K562 (cell line): Measurements from ENCODE around the gene LACTBL1. TPM values are rescaled to one million over a fixed set of nuclear protein-coding genes. Genes with fewer than 3 reads are reported as not detected.

Experiments used
- ATAC-seq: fragments of 200-7000 bp; cut with Tn5 transposase; 3 replicates; pipeline ENCODE4 v1.9.1; 2020; ENCODE audit warnings: moderate library complexity
- BruUV-seq: library from RNA; stranded (reverse); fragments of 400-500 nt; replicated peaks from 2 replicates; lab custom pipeline; 2021; lab: Mats Ljungman, UMichigan
- CTCF ChIA-PET: fragments of 300-600 bp; formaldehyde crosslinking; extraction: SDS; loops from one replicate; lab custom pipeline; 2021; ENCODE audit warnings: low intra/inter-chr PET ratio; lab: Yijun Ruan, JAX
- POLR2A ChIA-PET: fragments of 300-600, 350-650 bp; sonication (Branson Sonifier 250); formaldehyde crosslinking; extraction: SDS; loops from one replicate; lab custom pipeline; 2021; ENCODE audit warnings: antibody characterized with exemption, inconsistent platforms; lab: Yijun Ruan, JAX
- DNase-seq, 4 experiments: peaks; one replicate each; pipeline versions ENCODE4 v3.0.0 to v3.0.0-alpha.2; 2011 to 2018; ENCODE audit warnings: low spot score in 3 of 4, mixed read lengths in 3 of 4; ENCODE audit errors: extremely low read depth in 1 of 4
- FAIRE-seq: peaks from 2 replicates; lab custom pipeline; 2011; peaks lifted over from hg19 to GRCh38; lab: Jason Lieb, UNC
- H2AFZ ChIP-seq: 2 replicates; pipeline ENCODE4 v1.6.0; 2011; ENCODE audit warnings: low read depth, low read length, control low read depth, inconsistent platforms
- H3K27ac ChIP-seq: fragments of 200-600 bp; 3 replicates; pipeline ENCODE4 v1.8.0; 2011; ENCODE audit warnings: low read depth, mild to moderate bottlenecking, control low read depth, inconsistent platforms, low read length, moderate library complexity, mixed read lengths; ENCODE audit errors: extremely low read depth
- H3K27me3 ChIP-seq, 2 experiments: fragments of 300-600 bp in 1 of 2; 2 replicates in 1 of 2; 3 replicates in 1 of 2; pipeline versions ENCODE4 v1.6.0 to v1.8.0; 2011; ENCODE audit warnings: inconsistent platforms in 2 of 2, low read length in 2 of 2, mild to moderate bottlenecking in 1 of 2, mixed read lengths in 1 of 2, moderate library complexity in 1 of 2; ENCODE audit not compliant: control insufficient read depth in 2 of 2, insufficient read depth in 2 of 2
- H3K36me3 ChIP-seq: fragments of 300-600 bp; 3 replicates; pipeline ENCODE4 v1.8.0; 2011; ENCODE audit warnings: mild to moderate bottlenecking, low read length, inconsistent platforms; ENCODE audit not compliant: control insufficient read depth, insufficient read depth
- H3K4me1 ChIP-seq, 2 experiments: fragments of 200-600 bp in 1 of 2; replicated peaks in 1 of 2; 2 replicates in 1 of 2; 3 replicates in 1 of 2; pipeline versions ENCODE4 v1.5.1 to v1.8.0; 2011; ENCODE audit warnings: inconsistent platforms in 2 of 2, low read length in 2 of 2, mild to moderate bottlenecking in 1 of 2, mixed read lengths in 1 of 2, moderate library complexity in 1 of 2; ENCODE audit not compliant: control insufficient read depth in 2 of 2, insufficient read depth in 2 of 2
- H3K4me2 ChIP-seq: 2 replicates; pipeline ENCODE4 v1.6.1; 2011; ENCODE audit warnings: low read length, control low read depth, inconsistent platforms, mixed read lengths; ENCODE audit not compliant: insufficient read depth
- H3K4me3 ChIP-seq: fragments of 200-600 bp; sonication (generic), shearing (Covaris generic); 2 replicates; pipeline ENCODE4 v1.5.1; 2016; ENCODE audit warnings: control low read depth, inconsistent platforms
- H3K79me2 ChIP-seq: fragments of 200-600 bp; 3 replicates; pipeline ENCODE4 v1.8.0; 2011; ENCODE audit warnings: low read length, inconsistent platforms; ENCODE audit not compliant: control insufficient read depth, insufficient read depth
- H3K9ac ChIP-seq, 2 experiments: 2 replicates each; pipeline versions ENCODE4 v1.6.0 to v1.6.1; 2011; ENCODE audit warnings: low read depth in 2 of 2, low read length in 2 of 2, control low read depth in 1 of 2, inconsistent platforms in 1 of 2, mild to moderate bottlenecking in 1 of 2, mixed read lengths in 1 of 2; ENCODE audit not compliant: insufficient read depth in 1 of 2
- H3K9me1 ChIP-seq: one replicate; pipeline ENCODE4 v1.6.0; 2011; ENCODE audit warnings: inconsistent platforms, mild to moderate bottlenecking, low read length, moderate library complexity; ENCODE audit not compliant: control insufficient read depth, insufficient read depth
- H3K9me3 ChIP-seq: replicated peaks from 2 replicates; pipeline ENCODE4 v1.5.1; 2011; ENCODE audit warnings: low read depth, low read length, inconsistent platforms; ENCODE audit not compliant: control insufficient read depth, insufficient read depth
- H4K20me1 ChIP-seq: replicated peaks from 2 replicates; pipeline ENCODE4 v1.6.1; 2011; ENCODE audit warnings: low read length, inconsistent platforms, mixed read lengths; ENCODE audit not compliant: control insufficient read depth, insufficient read depth
- CEBPG ChIP-seq, 3 experiments: fragments of 200-800 bp in 1 of 3; sonication (Bioruptor generic) in 1 of 3; sonication (generic) in 1 of 3; formaldehyde crosslinking in 1 of 3; IDR thresholded peaks in 2 of 3; conservative IDR thresholded peaks in 1 of 3; 2 replicates each; pipeline versions ENCODE4 v1.6.1 to v1.8.0; 2016 to 2022; ENCODE audit warnings: missing compliant biosample characterization in 2 of 3, missing genetic modification characterization in 2 of 3, mild to moderate bottlenecking in 1 of 3, missing genetic modification reagents in 1 of 3
- FOSL1 ChIP-seq: fragments of 200-800 bp; sonication (Bioruptor generic); conservative IDR thresholded peaks from 2 replicates; pipeline ENCODE4 v1.6.1; 2016; ENCODE audit warnings: missing genetic modification characterization, missing compliant biosample characterization
- PCBP2 ChIP-seq: fragments of 200-400 bp; formaldehyde crosslinking; IDR thresholded peaks from 2 replicates; pipeline ENCODE4 v1.6.1; 2018; ENCODE audit warnings: low read length, low read depth, mild to moderate bottlenecking, moderate library complexity; ENCODE audit not compliant: poor library complexity, severe bottlenecking
- PHF8 ChIP-seq: fragments of 200-600 bp; sonication (generic); IDR thresholded peaks from 2 replicates; pipeline ENCODE4 v1.6.1; 2012; ENCODE audit warnings: mixed run types, mild to moderate bottlenecking, inconsistent platforms, low read length, moderate library complexity, borderline replicate concordance
- ZNF354B ChIP-seq: fragments of 250-450 bp; sonication (Bioruptor Pico); IDR thresholded peaks from 2 replicates; pipeline ENCODE4 v1.4.0; 2020
- ZNF76 ChIP-seq: fragments of 250-450 bp; sonication (Bioruptor Pico); IDR thresholded peaks from 2 replicates; pipeline ENCODE4 v1.4.0; 2020; ENCODE audit warnings: mild to moderate bottlenecking, moderate library complexity, borderline replicate concordance
- WGBS: fragments of 100-300 bp; shearing (Covaris generic); methylation state at CpG from one replicate; pipeline ENCODE4 v1.1.6; 2016; ENCODE audit warnings: low coverage, mixed read lengths; ENCODE audit not compliant: insufficient coverage; ENCODE audit errors: missing lambda C conversion rate; 5-methylcytosine and 5-hydroxymethylcytosine counted together
- in situ Hi-C: fragments of 300-500 bp; cut with MboI; formaldehyde crosslinking; loops from 4 replicates; pipeline ENCODE4 v1.15.0; 2018; ENCODE audit warnings: inconsistent platforms, mixed read lengths
- intact Hi-C: fragments of 100-400 bp; cut with micrococcal nuclease; formaldehyde crosslinking; loops from 2 replicates; pipeline ENCODE4 v1.14.2; 2022
- polyA plus RNA-seq, 8 experiments: library from polyadenylated mRNA; depleted of rRNA in 4 of 8; stranded (reverse) in 5 of 8; unstranded in 3 of 8; fragments of >200 nt; fragmentation: Nextera tagmentation in 2 of 8; fragmentation: Illumina TruSeq in 1 of 8; extraction: Ambion mirVana in 2 of 8; extraction: Trizol in 1 of 8; gene quantifications; 2 replicates each; pipeline versions ENCODE4 v1.2.1 to v1.2.3, GENCODE V29; 2011 to 2014; ENCODE audit warnings: inconsistent platforms in 1 of 8, missing spikeins in 1 of 8
- total RNA-seq, 7 experiments: library from RNA; depleted of rRNA in 6 of 7; stranded (reverse); fragments of >200 nt in 6 of 7; fragmentation: Illumina TruSeq in 2 of 7; extraction: Trizol in 2 of 7; gene quantifications; 2 replicates each; pipeline versions ENCODE4 v1.2.1 to v1.2.3, GENCODE V29; 2011 to 2021; ENCODE audit warnings: low replicate concordance in 1 of 7
- TF ChIP-seq, protein P1 (sequence below): sonication (generic); formaldehyde crosslinking; IDR thresholded peaks from 2 replicates; pipeline ENCODE4 v1.5.0; 2020; ENCODE audit warnings: missing genetic modification reagents
- TF ChIP-seq, protein P2 (sequence below): fragments of 250-450 bp; sonication (Bioruptor Pico); IDR thresholded peaks from 2 replicates; pipeline ENCODE4 v1.9.0; 2021; ENCODE audit warnings: mild to moderate bottlenecking, inconsistent platforms
- TF ChIP-seq, protein P3 (sequence below): fragments of 450-650 bp; conservative IDR thresholded peaks from 2 replicates; pipeline ENCODE4 v1.6.1; 2016; ENCODE audit warnings: missing genetic modification characterization, low read depth, mild to moderate bottlenecking, control low read depth, missing compliant biosample characterization
- TF ChIP-seq, protein P4 (sequence below): fragments of 250-450 bp; sonication (Bioruptor Pico); IDR thresholded peaks from 2 replicates; pipeline ENCODE4 v1.4.0; 2020; ENCODE audit warnings: borderline replicate concordance
- TF ChIP-seq, protein P5 (sequence below): sonication (generic); formaldehyde crosslinking; IDR thresholded peaks from 2 replicates; pipeline ENCODE4 v1.8.1; 2023; ENCODE audit warnings: mild to moderate bottlenecking, missing genetic modification reagents, moderate library complexity
- TF ChIP-seq, protein P6 (sequence below): fragments of 250-450 bp; sonication (Bioruptor Pico); IDR thresholded peaks from 2 replicates; pipeline ENCODE4 v1.4.0; 2020

LACTBL1 gene
- total and polyA plus RNA-seq, 9 of the 15 experiments (the other 6 are each of a cell fraction or from before 2014, with no cell fraction given), result not detected

DNA sequence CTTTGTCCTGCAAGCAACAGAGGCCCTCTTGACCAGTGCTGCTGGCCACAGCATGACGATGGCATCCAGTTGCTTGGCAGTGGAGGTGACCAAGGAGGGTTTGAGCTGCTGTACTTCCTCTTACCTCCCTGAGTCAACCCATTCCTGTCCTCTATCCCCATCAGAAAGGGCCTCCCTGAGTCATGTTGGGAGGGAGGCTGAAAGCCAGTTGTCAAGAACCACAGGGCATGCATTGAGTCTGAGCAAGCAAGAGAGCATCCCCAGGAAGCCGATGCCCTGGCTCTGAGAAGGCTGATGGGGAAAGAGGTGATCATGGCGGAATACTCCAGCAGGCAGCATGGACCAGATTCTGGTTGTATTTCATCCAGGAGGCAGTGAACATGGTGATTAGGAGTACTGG lies 69.6 kb downstream of the LACTBL1 start:
- POLR2A ChIA-PET, result interaction anchor here (1.6 kb wide), 1 partner anchor 9 kb away, joined by 4 read pairs; no protein-coding TSS in a partner anchor
- no peak for ATAC-seq
- intact Hi-C loops, result no loop called here
- no peaks in the 10 kb centered on the region for H3K9me1 ChIP-seq
- in situ Hi-C loops, result no loop called here
- H3K9me3 ChIP-seq, result no peaks in the 10 kb centered on the region
- H4K20me1 ChIP-seq, result peaks cover 9% of the 10 kb centered on the region; the same call in 1 of the 2 replicates
- H3K4me3 ChIP-seq, result no peak overlapping the region
- no peaks in the 10 kb centered on the region for H3K4me1 ChIP-seq
- no peaks in the 10 kb centered on the region for H3K36me3 ChIP-seq
- BruUV-seq, result no TSS peak
- FAIRE-seq, result no peak
- H3K9ac ChIP-seq, result no peak overlapping the region
- 0% methylated on average over 3 of the region's 3 CpGs for WGBS
- no peak for DNase-seq
- CTCF ChIA-PET, result no interaction called here
- no peak overlapping the region for H3K4me2 ChIP-seq
- H3K79me2 ChIP-seq, result no peaks in the 10 kb centered on the region
- H3K27ac ChIP-seq, result no peak overlapping the region
- no peak overlapping the region for H2AFZ ChIP-seq
- peaks cover 32 to 79% of the 10 kb centered on the region in 2 experiments; a peak in 4 of 5 replicates for H3K27me3 ChIP-seq
- TF ChIP-seq, protein P1, sequence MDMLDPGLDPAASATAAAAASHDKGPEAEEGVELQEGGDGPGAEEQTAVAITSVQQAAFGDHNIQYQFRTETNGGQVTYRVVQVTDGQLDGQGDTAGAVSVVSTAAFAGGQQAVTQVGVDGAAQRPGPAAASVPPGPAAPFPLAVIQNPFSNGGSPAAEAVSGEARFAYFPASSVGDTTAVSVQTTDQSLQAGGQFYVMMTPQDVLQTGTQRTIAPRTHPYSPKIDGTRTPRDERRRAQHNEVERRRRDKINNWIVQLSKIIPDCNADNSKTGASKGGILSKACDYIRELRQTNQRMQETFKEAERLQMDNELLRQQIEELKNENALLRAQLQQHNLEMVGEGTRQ, result no peak
- TF ChIP-seq, protein P2, sequence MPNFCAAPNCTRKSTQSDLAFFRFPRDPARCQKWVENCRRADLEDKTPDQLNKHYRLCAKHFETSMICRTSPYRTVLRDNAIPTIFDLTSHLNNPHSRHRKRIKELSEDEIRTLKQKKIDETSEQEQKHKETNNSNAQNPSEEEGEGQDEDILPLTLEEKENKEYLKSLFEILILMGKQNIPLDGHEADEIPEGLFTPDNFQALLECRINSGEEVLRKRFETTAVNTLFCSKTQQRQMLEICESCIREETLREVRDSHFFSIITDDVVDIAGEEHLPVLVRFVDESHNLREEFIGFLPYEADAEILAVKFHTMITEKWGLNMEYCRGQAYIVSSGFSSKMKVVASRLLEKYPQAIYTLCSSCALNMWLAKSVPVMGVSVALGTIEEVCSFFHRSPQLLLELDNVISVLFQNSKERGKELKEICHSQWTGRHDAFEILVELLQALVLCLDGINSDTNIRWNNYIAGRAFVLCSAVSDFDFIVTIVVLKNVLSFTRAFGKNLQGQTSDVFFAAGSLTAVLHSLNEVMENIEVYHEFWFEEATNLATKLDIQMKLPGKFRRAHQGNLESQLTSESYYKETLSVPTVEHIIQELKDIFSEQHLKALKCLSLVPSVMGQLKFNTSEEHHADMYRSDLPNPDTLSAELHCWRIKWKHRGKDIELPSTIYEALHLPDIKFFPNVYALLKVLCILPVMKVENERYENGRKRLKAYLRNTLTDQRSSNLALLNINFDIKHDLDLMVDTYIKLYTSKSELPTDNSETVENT (CRISPR knock-in tag), result no peak
- TF ChIP-seq, protein P3, sequence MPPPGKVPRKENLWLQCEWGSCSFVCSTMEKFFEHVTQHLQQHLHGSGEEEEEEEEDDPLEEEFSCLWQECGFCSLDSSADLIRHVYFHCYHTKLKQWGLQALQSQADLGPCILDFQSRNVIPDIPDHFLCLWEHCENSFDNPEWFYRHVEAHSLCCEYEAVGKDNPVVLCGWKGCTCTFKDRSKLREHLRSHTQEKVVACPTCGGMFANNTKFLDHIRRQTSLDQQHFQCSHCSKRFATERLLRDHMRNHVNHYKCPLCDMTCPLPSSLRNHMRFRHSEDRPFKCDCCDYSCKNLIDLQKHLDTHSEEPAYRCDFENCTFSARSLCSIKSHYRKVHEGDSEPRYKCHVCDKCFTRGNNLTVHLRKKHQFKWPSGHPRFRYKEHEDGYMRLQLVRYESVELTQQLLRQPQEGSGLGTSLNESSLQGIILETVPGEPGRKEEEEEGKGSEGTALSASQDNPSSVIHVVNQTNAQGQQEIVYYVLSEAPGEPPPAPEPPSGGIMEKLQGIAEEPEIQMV, result no peak
- TF ChIP-seq CEBPG (CRISPR knock-in tag; IDR thresholded peaks at IDR 0.05) (no peak), CEBPG (tag; conservative IDR thresholded peaks at IDR 0.05 in 1 of 2, IDR thresholded peaks at IDR 0.05 in 1 of 2) (no peak), FOSL1 (tag) (no peak), ZNF354B (CRISPR knock-in tag) (no peak), PHF8 (no peak), ZNF76 (CRISPR knock-in tag) (no peak), PCBP2 (no peak)
- TF ChIP-seq, protein P4, sequence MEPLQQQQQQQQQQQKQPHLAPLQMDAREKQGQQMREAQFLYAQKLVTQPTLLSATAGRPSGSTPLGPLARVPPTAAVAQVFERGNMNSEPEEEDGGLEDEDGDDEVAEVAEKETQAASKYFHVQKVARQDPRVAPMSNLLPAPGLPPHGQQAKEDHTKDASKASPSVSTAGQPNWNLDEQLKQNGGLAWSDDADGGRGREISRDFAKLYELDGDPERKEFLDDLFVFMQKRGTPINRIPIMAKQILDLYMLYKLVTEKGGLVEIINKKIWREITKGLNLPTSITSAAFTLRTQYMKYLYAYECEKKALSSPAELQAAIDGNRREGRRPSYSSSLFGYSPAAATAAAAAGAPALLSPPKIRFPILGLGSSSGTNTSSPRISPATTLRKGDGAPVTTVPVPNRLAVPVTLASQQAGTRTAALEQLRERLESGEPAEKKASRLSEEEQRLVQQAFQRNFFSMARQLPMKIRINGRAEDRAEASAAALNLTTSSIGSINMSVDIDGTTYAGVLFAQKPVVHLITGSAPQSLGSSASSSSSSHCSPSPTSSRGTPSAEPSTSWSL (CRISPR knock-in tag), result no peak
- TF ChIP-seq, protein P5, sequence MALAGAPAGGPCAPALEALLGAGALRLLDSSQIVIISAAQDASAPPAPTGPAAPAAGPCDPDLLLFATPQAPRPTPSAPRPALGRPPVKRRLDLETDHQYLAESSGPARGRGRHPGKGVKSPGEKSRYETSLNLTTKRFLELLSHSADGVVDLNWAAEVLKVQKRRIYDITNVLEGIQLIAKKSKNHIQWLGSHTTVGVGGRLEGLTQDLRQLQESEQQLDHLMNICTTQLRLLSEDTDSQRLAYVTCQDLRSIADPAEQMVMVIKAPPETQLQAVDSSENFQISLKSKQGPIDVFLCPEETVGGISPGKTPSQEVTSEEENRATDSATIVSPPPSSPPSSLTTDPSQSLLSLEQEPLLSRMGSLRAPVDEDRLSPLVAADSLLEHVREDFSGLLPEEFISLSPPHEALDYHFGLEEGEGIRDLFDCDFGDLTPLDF, result no peak
- TF ChIP-seq, protein P6, sequence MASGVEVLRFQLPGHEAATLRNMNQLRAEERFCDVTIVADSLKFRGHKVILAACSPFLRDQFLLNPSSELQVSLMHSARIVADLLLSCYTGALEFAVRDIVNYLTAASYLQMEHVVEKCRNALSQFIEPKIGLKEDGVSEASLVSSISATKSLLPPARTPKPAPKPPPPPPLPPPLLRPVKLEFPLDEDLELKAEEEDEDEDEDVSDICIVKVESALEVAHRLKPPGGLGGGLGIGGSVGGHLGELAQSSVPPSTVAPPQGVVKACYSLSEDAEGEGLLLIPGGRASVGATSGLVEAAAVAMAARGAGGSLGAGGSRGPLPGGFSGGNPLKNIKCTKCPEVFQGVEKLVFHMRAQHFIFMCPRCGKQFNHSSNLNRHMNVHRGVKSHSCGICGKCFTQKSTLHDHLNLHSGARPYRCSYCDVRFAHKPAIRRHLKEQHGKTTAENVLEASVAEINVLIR (CRISPR knock-in tag), result no peak
